Activated CD4-positive, alpha-beta T cell treated with anti-CD3 and anti-CD28 coated beads for 24 hours (primary cell): ENCODE data around the gene MBL2.

Experiments
- DNase-seq, 2 donors: peaks; one replicate each; pipeline ENCODE4 v3.0.0-alpha.2; 2020; ENCODE audit warnings: low read depth in 2 of 2

The MBL2 gene

GRCh38 chr10:52771534-52772445 is 794 bp downstream of the MBL2 start:
- no peak for DNase-seq

GRCh38 chr10:52770904-52771303 is 1.7 kb downstream of the MBL2 start:
- no peak for DNase-seq

- no peak for DNase-seq
Measured at GRCh38 chr10:52769966-52770365, 2.6 kb downstream of the MBL2 start.

- DNase-seq: no peak
Measured at GRCh38 chr10:52768001-52768532, 4.5 kb downstream of the MBL2 start.

- no peak for DNase-seq
Measured at GRCh38 chr10:52762088-52762487, 10.5 kb downstream of the MBL2 start.

GRCh38 chr10:52759154-52759553 is 13.4 kb downstream of the MBL2 start:
- DNase-seq: no peak

- no peak for DNase-seq
Measured at GRCh38 chr10:52758406-52758805, 14.2 kb downstream of the MBL2 start.

GRCh38 chr10:52757773-52758172 is 14.8 kb downstream of the MBL2 start:
- no peak for DNase-seq

- DNase-seq: no peak
Measured at GRCh38 chr10:52756966-52757365, 15.6 kb downstream of the MBL2 start.

- no peak for DNase-seq
Measured at GRCh38 chr10:52756295-52756694, 16.3 kb downstream of the MBL2 start.

GRCh38 chr10:52755297-52756062 is 17.1 kb downstream of the MBL2 start:
- DNase-seq: no peak

GRCh38 chr10:52752801-52753445 is 19.7 kb downstream of the MBL2 start:
- no peak for DNase-seq

- DNase-seq: no peak
Measured at GRCh38 chr10:52752261-52752660, 20.3 kb downstream of the MBL2 start.

GRCh38 chr10:52751337-52751736 is 21.2 kb downstream of the MBL2 start:
- no peak for DNase-seq

GRCh38 chr10:52750629-52751028 is 22.0 kb downstream of the MBL2 start:
- DNase-seq: no peak

GRCh38 chr10:52747694-52748093 is 24.9 kb downstream of the MBL2 start:
- DNase-seq: no peak

- DNase-seq: no peak
Measured at GRCh38 chr10:52746169-52746568, 26.4 kb downstream of the MBL2 start.

GRCh38 chr10:52744057-52744805 is 28.4 kb downstream of the MBL2 start:
- DNase-seq: no peak

- no peak for DNase-seq
Measured at GRCh38 chr10:52742731-52743130, 29.9 kb downstream of the MBL2 start.

GRCh38 chr10:52741851-52742250 is 30.7 kb downstream of the MBL2 start:
- DNase-seq: no peak

- DNase-seq: peak in 1 of 2 donors; percentile 16
Measured at GRCh38 chr10:52740913-52741675, 31.5 kb downstream of the MBL2 start.
